H9 (cell line): ENCODE data around the gene SLC7A11. TPM values are rescaled to one million over a fixed set of nuclear protein-coding genes. Genes with fewer than 3 reads are reported as not detected.

Experiments
- DNase-seq: peaks from one replicate; pipeline ENCODE4 v3.0.0-alpha.2; 2017
- H2AFZ ChIP-seq: one replicate; pipeline ENCODE4 v1.6.1; 2013; ENCODE audit warnings: mild to moderate bottlenecking, low read length, control low read depth, moderate library complexity
- H2AK5ac ChIP-seq: 2 replicates; pipeline ENCODE4 v1.6.1; 2013; ENCODE audit warnings: low read length, control low read depth, mixed read lengths; ENCODE audit not compliant: insufficient read length
- H2BK120ac ChIP-seq: one replicate; pipeline ENCODE4 v1.6.1; 2013; ENCODE audit warnings: low read depth, mild to moderate bottlenecking, low read length, control low read depth, inconsistent platforms; ENCODE audit not compliant: poor library complexity, severe bottlenecking
- H2BK12ac ChIP-seq: 2 replicates; pipeline ENCODE4 v1.6.1; 2013; ENCODE audit warnings: low read length, control low read depth, mixed read lengths, low read depth; ENCODE audit not compliant: insufficient read length
- H2BK15ac ChIP-seq: 2 replicates; pipeline ENCODE4 v1.6.1; 2013; ENCODE audit warnings: low read depth, low read length, control low read depth
- H2BK20ac ChIP-seq: one replicate; pipeline ENCODE4 v1.6.1; 2013; ENCODE audit warnings: low read depth, mild to moderate bottlenecking, low read length, control low read depth, inconsistent platforms; ENCODE audit not compliant: poor library complexity, severe bottlenecking
- H2BK5ac ChIP-seq: 2 replicates; pipeline ENCODE4 v1.6.1; 2013; ENCODE audit warnings: low read length, control low read depth, mixed read lengths; ENCODE audit not compliant: insufficient read length
- H3K14ac ChIP-seq: 2 replicates; pipeline ENCODE4 v1.6.1; 2013; ENCODE audit warnings: low read length, control low read depth; ENCODE audit not compliant: insufficient read depth
- H3K18ac ChIP-seq: 2 replicates; pipeline ENCODE4 v1.6.1; 2013; ENCODE audit warnings: low read depth, mild to moderate bottlenecking, mixed read lengths, low read length, control low read depth; ENCODE audit not compliant: insufficient read length
- H3K23ac ChIP-seq: 2 replicates; pipeline ENCODE4 v1.6.1; 2013; ENCODE audit warnings: low read length, control low read depth, mixed read lengths, low read depth; ENCODE audit not compliant: insufficient read length
- H3K23me2 ChIP-seq: 2 replicates; pipeline ENCODE4 v1.6.1; 2013; ENCODE audit warnings: low read depth, mild to moderate bottlenecking, mixed read lengths, low read length, control low read depth; ENCODE audit not compliant: insufficient read length, poor library complexity, severe bottlenecking
- H3K27ac ChIP-seq: 2 replicates; pipeline ENCODE4 v1.5.1; 2013; ENCODE audit warnings: low read length, control low read depth, mixed read lengths, low read depth; ENCODE audit not compliant: insufficient read length
- H3K27me3 ChIP-seq: 2 replicates; pipeline ENCODE4 v1.6.1; 2013; ENCODE audit warnings: low read length, control low read depth, inconsistent platforms; ENCODE audit not compliant: insufficient read depth
- H3K4ac ChIP-seq: 2 replicates; pipeline ENCODE4 v1.6.1; 2013; ENCODE audit warnings: low read depth, mild to moderate bottlenecking, control low read depth, inconsistent platforms, low read length, moderate library complexity
- H3K4me1 ChIP-seq: 2 replicates; pipeline ENCODE4 v1.6.1; 2013; ENCODE audit warnings: low read length, control low read depth, inconsistent platforms; ENCODE audit not compliant: insufficient read depth
- H3K4me2 ChIP-seq: 2 replicates; pipeline ENCODE4 v1.6.1; 2013; ENCODE audit warnings: low read length, control low read depth, mixed read lengths; ENCODE audit not compliant: insufficient read length, insufficient read depth
- H3K56ac ChIP-seq: 2 replicates; pipeline ENCODE4 v1.6.1; 2013; ENCODE audit warnings: low read depth, mild to moderate bottlenecking, mixed read lengths, low read length, control low read depth; ENCODE audit not compliant: insufficient read length
- H3K79me1 ChIP-seq: 2 replicates; pipeline ENCODE4 v1.6.1; 2013; ENCODE audit warnings: low read depth, mild to moderate bottlenecking, moderate library complexity, low read length, control low read depth, inconsistent platforms; ENCODE audit not compliant: insufficient read depth, poor library complexity, severe bottlenecking
- H3K79me2 ChIP-seq: 2 replicates; pipeline ENCODE4 v1.6.1; 2013; ENCODE audit warnings: low read length, control low read depth, inconsistent platforms; ENCODE audit not compliant: insufficient read depth
- H3K9ac ChIP-seq: 2 replicates; pipeline ENCODE4 v1.6.1; 2013; ENCODE audit warnings: low read length, control low read depth, mixed read lengths; ENCODE audit not compliant: insufficient read length; ENCODE audit errors: extremely low read depth
- H3K9me3 ChIP-seq: one replicate; pipeline ENCODE4 v1.6.1; 2013; ENCODE audit warnings: low read depth, low read length, inconsistent platforms; ENCODE audit not compliant: control insufficient read depth
- H3T11ph ChIP-seq: one replicate; pipeline ENCODE4 v1.6.1; 2013; ENCODE audit warnings: mild to moderate bottlenecking, low read length, control low read depth, inconsistent platforms
- H4K20me1 ChIP-seq: one replicate; pipeline ENCODE4 v1.6.1; 2013; ENCODE audit not compliant: control insufficient read depth, insufficient read length, insufficient read depth
- H4K5ac ChIP-seq: 2 replicates; pipeline ENCODE4 v1.6.1; 2013; ENCODE audit warnings: low read depth, mild to moderate bottlenecking, mixed read lengths, low read length, control low read depth; ENCODE audit not compliant: insufficient read length
- H4K8ac ChIP-seq: replicated peaks from 2 replicates; pipeline ENCODE4 v1.6.1; 2013; ENCODE audit warnings: low read length, control low read depth, mixed read lengths, low read depth; ENCODE audit not compliant: insufficient read length
- H4K91ac ChIP-seq: 2 replicates; pipeline ENCODE4 v1.6.1; 2013; ENCODE audit warnings: low read depth, mild to moderate bottlenecking, moderate library complexity, mixed read lengths, low read length, control low read depth; ENCODE audit not compliant: insufficient read length
- H3K27ac Mint-ChIP-seq, 3 experiments: 2 replicates in 2 of 3; 3 replicates in 1 of 3; pipeline ENCODE4 v1.8.0; 2020 to 2021; ENCODE audit warnings: mixed read lengths in 3 of 3, mild to moderate bottlenecking in 1 of 3, moderate library complexity in 1 of 3
- H3K27me3 Mint-ChIP-seq: 2 replicates; pipeline ENCODE4 v1.8.0; 2021; ENCODE audit warnings: low read depth, mild to moderate bottlenecking, moderate library complexity, mixed read lengths
- H3K36me3 Mint-ChIP-seq, 3 experiments: 2 replicates in 2 of 3; 3 replicates in 1 of 3; pipeline ENCODE4 v1.8.0; 2020 to 2021; ENCODE audit warnings: low read depth in 3 of 3, mixed read lengths in 3 of 3; ENCODE audit not compliant: insufficient read depth in 1 of 3
- H3K4me1 Mint-ChIP-seq, 2 experiments: 2 replicates each; pipeline ENCODE4 v1.8.0; 2020; ENCODE audit warnings: mixed read lengths in 2 of 2
- H3K4me3 Mint-ChIP-seq, 2 experiments: 2 replicates in 1 of 2; 3 replicates in 1 of 2; pipeline ENCODE4 v1.8.0; 2020 to 2021; ENCODE audit warnings: mild to moderate bottlenecking in 2 of 2, mixed read lengths in 2 of 2, moderate library complexity in 1 of 2
- H3K9me3 Mint-ChIP-seq, 2 experiments: 2 replicates in 1 of 2; 3 replicates in 1 of 2; pipeline ENCODE4 v1.8.0; 2020; ENCODE audit warnings: mild to moderate bottlenecking in 2 of 2, mixed read lengths in 2 of 2, moderate library complexity in 1 of 2
- CTCF ChIP-seq: fragments of 200-600 bp; sonication (generic); conservative IDR thresholded peaks from 3 replicates; pipeline ENCODE4 v1.8.0; 2021; ENCODE audit warnings: antibody characterized with exemption, mild to moderate bottlenecking
- WGBS: extraction: QIAGEN DNeasy Blood & Tissue Kit; methylation state at CpG from one replicate; pipeline ENCODE4 v1.1.7; 2013; ENCODE audit warnings: missing lambda C conversion rate, low lambda C conversion rate, mixed read lengths; ENCODE audit not compliant: insufficient read length; ENCODE audit errors: extremely low coverage; 5-methylcytosine and 5-hydroxymethylcytosine counted together
- total RNA-seq: library from RNA; stranded (reverse); gene quantifications from 2 replicates; pipeline ENCODE4 v1.2.1, GENCODE V29; 2021

The SLC7A11 gene
- total RNA-seq, 1 experiment from 2014 or later: 19.8 TPM

- Histone ChIP-seq H2BK20ac (no peak overlapping the region), H4K8ac (no peak overlapping the region), H3K9ac (no peak overlapping the region), H3K56ac (no peak overlapping the region), H2AK5ac (no peak overlapping the region), H4K91ac (no peak overlapping the region), H2BK5ac (no peak overlapping the region), H3K27ac (no peak overlapping the region), H3K23ac (no peak overlapping the region), H3K4ac (no peak overlapping the region), H3T11ph (no peak overlapping the region), H3K27me3 (no peaks in the 10 kb centered on the region), H3K4me2 (no peak overlapping the region), H3K23me2 (no peaks in the 10 kb centered on the region), H3K14ac (no peak overlapping the region), H2BK12ac (no peak overlapping the region), H3K4me1 (no peaks in the 10 kb centered on the region), H2BK120ac (no peak overlapping the region), H3K79me1 (no peaks in the 10 kb centered on the region), H3K79me2 (no peaks in the 10 kb centered on the region), H2BK15ac (no peak overlapping the region), H3K9me3 (no peaks in the 10 kb centered on the region), H3K18ac (no peak overlapping the region), H4K20me1 (no peaks in the 10 kb centered on the region), H4K5ac (no peak overlapping the region), H2AFZ (no peak overlapping the region)
- WGBS: no CpG with 5 or more reads among the region's 3 CpGs
- no peaks in the 10 kb centered on the region for H3K27me3 Mint-ChIP-seq
- H3K36me3 Mint-ChIP-seq: peaks cover 0 to 5% (median 1%) of the 10 kb centered on the region in 3 experiments; a peak in 3 of 7 replicates
- H3K4me3 Mint-ChIP-seq: no peak overlapping the region
- no peak for TF ChIP-seq CTCF
- peaks cover 16 to 21% of the 10 kb centered on the region in 2 experiments for H3K4me1 Mint-ChIP-seq
- H3K9me3 Mint-ChIP-seq: no peaks in the 10 kb centered on the region
- no peak for DNase-seq
- no peak overlapping the region; a peak in 1 of 7 replicates for H3K27ac Mint-ChIP-seq
Observed at GRCh38 chr4:138196153-138196552, 46.0 kb downstream of the SLC7A11 start.
